Daoy (cell line): ENCODE results near the gene SMAD7. TPM values are rescaled to one million over a fixed set of nuclear protein-coding genes. Genes with fewer than 3 reads are reported as not detected.

Source experiments
- DNase-seq: peaks from one replicate; pipeline ENCODE4 v3.0.0-alpha.2; 2015; ENCODE audit warnings: low read depth
- total RNA-seq: library from RNA; depleted of rRNA; stranded (reverse); fragments of >200 nt; shearing (Covaris generic); gene quantifications from 2 replicates; pipeline ENCODE4 v1.2.3, GENCODE V29; 2014

Gene SMAD7
- total RNA-seq, 1 experiment from 2014 or later, result 27.6 TPM

GRCh38 chr18:48896875-48897511, 53.8 kb downstream of the SMAD7 start:
- peak; percentile 50 for DNase-seq

GRCh38 chr18:48896326-48896874, 54.4 kb downstream of the SMAD7 start:
- DNase-seq, result no peak

- DNase-seq, result no peak
These were observed 55.9 kb downstream of the SMAD7 start for GRCh38 chr18:48894799-48895346.

GRCh38 chr18:48893608-48894600, 56.9 kb downstream of the SMAD7 start:
- DNase-seq, result no peak

GRCh38 chr18:48893061-48893607, 57.6 kb downstream of the SMAD7 start:
- no peak for DNase-seq

- no peak for DNase-seq
These were observed 58.5 kb downstream of the SMAD7 start for GRCh38 chr18:48892146-48892855.

- no peak for DNase-seq
These were observed 59.0 kb downstream of the SMAD7 start for GRCh38 chr18:48891721-48892120.

GRCh38 chr18:48889981-48890762, 60.6 kb downstream of the SMAD7 start:
- no peak for DNase-seq

GRCh38 chr18:48889115-48889941, 61.4 kb downstream of the SMAD7 start:
- no peak for DNase-seq

GRCh38 chr18:48888773-48889080, 62.0 kb downstream of the SMAD7 start:
- DNase-seq, result no peak

GRCh38 chr18:48887905-48888772, 62.6 kb downstream of the SMAD7 start:
- no peak for DNase-seq

- no peak for DNase-seq
These were observed 63.4 kb downstream of the SMAD7 start for GRCh38 chr18:48887294-48887904.

GRCh38 chr18:48886520-48887293, 64.1 kb downstream of the SMAD7 start:
- no peak for DNase-seq

- DNase-seq, result no peak
These were observed 64.8 kb downstream of the SMAD7 start for GRCh38 chr18:48885924-48886400.

GRCh38 chr18:48885266-48885923, 65.4 kb downstream of the SMAD7 start:
- DNase-seq, result no peak

- no peak for DNase-seq
These were observed 66.0 kb downstream of the SMAD7 start for GRCh38 chr18:48884771-48885170.

- DNase-seq, result no peak
These were observed 66.5 kb downstream of the SMAD7 start for GRCh38 chr18:48884306-48884705.
